ENCODE results near the gene MED22.

MED22 gene

DNA sequence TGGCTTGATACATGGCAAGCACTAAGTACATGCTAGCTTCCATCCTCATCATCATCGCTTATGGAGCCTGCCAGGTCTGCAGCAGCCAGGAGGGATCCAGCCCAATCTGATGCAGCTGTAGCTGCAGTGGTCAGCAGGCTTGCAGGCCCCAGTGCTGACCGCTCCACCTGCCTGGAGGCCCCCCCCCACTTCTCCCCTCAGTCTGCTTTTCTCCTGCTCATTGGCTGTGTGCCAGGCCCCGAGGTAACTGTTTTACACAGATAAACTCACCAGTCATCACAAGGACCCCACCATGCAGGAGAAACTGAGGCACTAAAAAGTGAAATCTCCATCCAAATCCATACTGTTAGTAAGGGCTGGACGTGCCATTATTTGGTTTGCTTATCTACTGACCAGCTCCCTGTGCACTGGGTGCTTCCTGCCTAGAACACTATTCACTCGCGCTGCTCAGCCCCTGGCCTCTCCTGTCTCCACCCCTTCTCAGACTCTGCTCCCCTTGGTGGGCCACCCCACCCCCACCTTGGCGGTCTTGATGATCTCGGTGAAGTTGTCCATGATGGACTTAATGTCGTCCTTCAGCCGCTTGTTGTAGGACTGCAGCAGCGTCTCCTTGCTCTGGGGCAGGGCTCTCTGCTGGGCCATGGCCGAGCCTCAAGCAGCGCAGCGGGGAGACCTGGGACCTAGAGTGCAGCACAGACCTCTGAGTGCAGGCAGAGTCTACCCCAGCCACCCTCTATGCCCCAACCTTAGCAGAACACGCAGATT, 1.7 kb downstream of the MED22 start:
- no peaks in the 10 kb centered on the region for H3K27me3 ChIP-seq
- H3K9me3 ChIP-seq: no peaks in the 10 kb centered on the region
- no peak for TF ChIP-seq CTCF (IDR thresholded peaks at IDR 0.05)
- peak overlapping the region; percentile 81 for H3K27ac ChIP-seq
- H3K4me3 ChIP-seq (ENCODE audit: low read depth in 1 of 2, low read length in 1 of 2): peak overlapping the region; percentile 64 to 92
- peaks cover 51 to 60% of the 10 kb centered on the region in 2 experiments for H3K4me1 ChIP-seq (ENCODE audit: control insufficient read depth in 1 of 2, insufficient read depth in 1 of 2, low read depth in 1 of 2, low read length in 1 of 2)
- peaks cover 69% of the 10 kb centered on the region for H3K36me3 ChIP-seq

DNA sequence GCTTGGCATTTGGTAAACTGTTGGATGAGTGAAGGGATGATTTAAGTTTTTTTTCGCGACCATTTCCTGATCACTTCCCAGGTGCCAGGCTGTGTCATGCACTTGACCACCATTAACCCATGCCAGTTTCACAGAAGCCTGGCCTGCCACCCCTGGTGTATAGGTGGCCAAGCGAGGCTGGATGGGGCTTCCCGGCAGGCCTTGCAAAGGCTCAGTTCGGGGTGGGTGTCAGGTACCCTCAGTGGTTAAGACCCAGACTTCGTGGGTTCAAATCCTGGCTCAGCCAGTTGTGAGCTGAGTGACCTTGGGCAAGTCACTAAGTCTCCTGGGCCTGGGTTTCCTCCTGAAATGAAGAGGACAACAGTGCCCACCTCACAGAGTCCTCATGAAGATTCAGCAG, 2.3 kb downstream of the MED22 start:
- H3K4me1 ChIP-seq (ENCODE audit: control insufficient read depth in 1 of 2, insufficient read depth in 1 of 2, low read depth in 1 of 2, low read length in 1 of 2): peaks cover 57 to 67% of the 10 kb centered on the region in 2 experiments
- H3K27me3 ChIP-seq: no peaks in the 10 kb centered on the region
- H3K36me3 ChIP-seq: peaks cover 63% of the 10 kb centered on the region
- no peaks in the 10 kb centered on the region for H3K9me3 ChIP-seq
- H3K27ac ChIP-seq: no peak overlapping the region
- no peak overlapping the region for H3K4me3 ChIP-seq (ENCODE audit: low read depth in 1 of 2, low read length in 1 of 2)
- no peak for TF ChIP-seq CTCF (IDR thresholded peaks at IDR 0.05)

DNA sequence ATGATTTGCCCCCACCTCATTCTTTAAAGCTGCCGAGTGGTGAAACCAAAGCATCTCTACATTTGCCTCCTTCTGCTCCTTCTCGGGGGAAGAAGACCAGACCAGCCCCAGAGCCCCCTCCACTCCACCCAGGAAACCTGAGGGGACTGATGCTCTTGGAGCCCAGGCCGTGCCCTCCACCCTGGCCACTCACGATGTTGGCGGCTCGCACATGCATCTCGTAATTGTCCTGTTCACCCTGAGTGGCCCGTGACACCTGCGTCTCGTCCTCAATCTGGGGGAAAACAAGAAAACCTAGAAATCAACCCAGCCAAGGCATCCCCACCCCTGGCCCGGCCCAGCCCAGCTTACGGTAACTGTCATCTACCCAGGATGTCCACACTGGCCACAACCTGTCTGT, 3.0 kb downstream of the MED22 start:
- peaks cover 57% of the 10 kb centered on the region for H3K36me3 ChIP-seq
- TF ChIP-seq CTCF (IDR thresholded peaks at IDR 0.05): no peak
- peaks cover 63 to 73% of the 10 kb centered on the region in 2 experiments for H3K4me1 ChIP-seq (ENCODE audit: control insufficient read depth in 1 of 2, insufficient read depth in 1 of 2, low read depth in 1 of 2, low read length in 1 of 2)

DNA sequence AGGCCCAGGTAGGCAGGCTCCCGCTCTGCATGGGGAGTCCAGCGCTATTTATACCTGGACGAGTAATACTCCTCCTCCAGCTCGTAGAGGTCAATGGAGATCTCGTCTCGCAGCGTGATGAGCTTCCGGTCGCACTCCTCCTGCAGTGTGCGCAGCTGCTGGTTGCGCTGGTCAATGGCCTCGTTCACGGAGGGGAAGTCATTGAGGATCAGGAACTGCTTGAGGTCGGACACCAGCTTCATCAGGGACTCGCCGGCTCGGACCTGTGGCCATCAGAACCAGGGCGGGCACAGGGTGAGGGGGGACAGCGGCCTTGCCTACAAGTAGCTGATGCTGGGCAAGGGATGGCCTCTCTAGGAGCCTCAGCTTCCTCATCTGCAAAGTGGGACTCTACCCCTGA, 3.9 kb downstream of the MED22 start:
- Histone ChIP-seq H3K36me3 (peaks cover 48% of the 10 kb centered on the region), H3K4me3 (ENCODE audit: low read depth in 1 of 2, low read length in 1 of 2) (no peak overlapping the region), H3K27me3 (no peaks in the 10 kb centered on the region), H3K4me1 (ENCODE audit: control insufficient read depth in 1 of 2, insufficient read depth in 1 of 2, low read depth in 1 of 2, low read length in 1 of 2) (peaks cover 66 to 77% of the 10 kb centered on the region in 2 experiments), H3K9me3 (no peaks in the 10 kb centered on the region), H3K27ac (no peak overlapping the region)
- no peak for TF ChIP-seq CTCF (IDR thresholded peaks at IDR 0.05)

More for the DNA sequence above, 3.0 kb downstream of the MED22 start:
- no peak overlapping the region for H3K4me3 ChIP-seq (ENCODE audit: low read depth in 1 of 2, low read length in 1 of 2)
- H3K9me3 ChIP-seq: no peaks in the 10 kb centered on the region
- H3K27ac ChIP-seq: no peak overlapping the region
- no peaks in the 10 kb centered on the region for H3K27me3 ChIP-seq

DNA sequence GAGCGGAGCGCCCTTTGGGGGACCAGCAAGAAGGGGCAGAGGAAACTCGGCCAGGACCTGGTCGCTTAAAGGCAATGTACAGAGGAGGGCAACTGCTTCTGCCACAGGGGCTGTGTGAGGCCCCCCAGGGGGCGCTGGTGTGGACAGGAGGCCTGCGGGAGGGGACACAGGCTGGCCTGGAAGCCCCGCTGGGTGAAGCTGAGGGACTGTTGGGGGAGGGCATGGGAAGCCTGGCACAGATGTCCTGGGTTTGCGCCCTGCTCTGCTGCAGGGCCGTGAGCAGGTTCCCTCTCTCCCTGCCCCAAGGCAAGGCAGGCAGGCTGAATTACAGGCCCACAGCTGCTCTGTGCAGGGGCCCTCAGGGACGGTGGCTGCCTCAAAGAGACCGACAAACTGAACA, 5.4 kb downstream of the MED22 start:
- peaks cover 71 to 81% of the 10 kb centered on the region in 2 experiments for H3K4me1 ChIP-seq (ENCODE audit: control insufficient read depth in 1 of 2, insufficient read depth in 1 of 2, low read depth in 1 of 2, low read length in 1 of 2)
- no peaks in the 10 kb centered on the region for H3K9me3 ChIP-seq
- H3K4me3 ChIP-seq (ENCODE audit: low read depth in 1 of 2, low read length in 1 of 2): peak overlapping the region in 1 of 2 experiments; percentile 68
- peaks cover 47% of the 10 kb centered on the region for H3K36me3 ChIP-seq
- no peaks in the 10 kb centered on the region for H3K27me3 ChIP-seq
- H3K27ac ChIP-seq: peak overlapping the region; percentile 99
- no peak for TF ChIP-seq CTCF (IDR thresholded peaks at IDR 0.05)
